Activated T-helper 1 cell treated with anti-CD3 and anti-CD28 coated beads, Interleukin-2, amount 50 U/mL, for 16 hours (primary cell): ENCODE data around the gene TTK.
A peak's percentile ranks its signal among the peaks of the same experiment; 100 is the strongest.

Experiments used
- DNase-seq, 2 donors: peaks; one replicate each; pipeline ENCODE4 v3.0.0-alpha.2; 2020; ENCODE audit warnings: low read depth in 1 of 2, low spot score in 1 of 2

Gene TTK

GRCh38 chr6:80004173-80005072, at the start of gene TTK:
Gene TTK (plus strand): TSS chr6:80004649. CDS start chr6:80005844, 1,195 bp downstream.
- DNase-seq, result peak; percentile 73 to 86

- no peak for DNase-seq
Observed at GRCh38 chr6:79954849-79955248, 49.6 kb upstream of the TTK start.

- no peak for DNase-seq
Observed at GRCh38 chr6:79964607-79965081, 39.8 kb upstream of the TTK start.

DNA sequence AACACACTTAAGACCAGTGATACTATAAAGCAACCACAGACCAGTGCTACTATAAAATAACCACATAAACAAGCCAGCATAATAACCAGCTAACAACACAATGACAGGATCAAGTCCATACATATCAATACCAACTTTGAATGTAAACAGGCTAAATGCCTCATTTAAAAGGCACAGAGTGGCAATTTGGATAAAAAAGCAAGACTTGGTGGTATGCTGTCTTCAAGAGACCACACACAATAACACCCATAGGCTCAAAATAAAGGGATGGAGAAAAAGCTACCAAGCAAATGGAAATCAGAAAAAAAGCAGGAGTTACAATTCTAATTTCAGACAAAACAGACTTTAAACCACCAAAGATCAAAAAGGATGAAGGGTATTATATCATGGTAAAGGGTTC, 37.3 kb upstream of the TTK start:
- no peak for DNase-seq

DNA sequence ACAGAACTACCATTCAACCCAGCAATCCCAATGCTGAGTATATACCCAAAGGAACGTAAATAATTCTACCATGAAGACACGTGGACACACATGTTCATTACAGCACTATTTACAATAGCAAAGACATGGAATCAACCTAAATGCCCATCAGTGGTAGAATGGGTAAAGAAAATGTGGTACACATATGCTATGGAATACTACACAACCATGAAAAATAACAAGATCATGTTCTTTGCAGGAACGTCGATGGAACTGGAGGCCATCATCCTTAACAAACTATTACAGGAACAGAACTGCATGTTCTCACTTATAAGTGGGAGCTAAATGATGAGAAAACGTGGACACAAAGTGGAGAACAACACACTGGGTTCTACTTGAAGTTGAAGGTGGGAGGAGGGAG, 34.7 kb upstream of the TTK start:
- DNase-seq, result no peak

GRCh38 chr6:79971193-79971592, 33.3 kb upstream of the TTK start:
- no peak for DNase-seq

DNA sequence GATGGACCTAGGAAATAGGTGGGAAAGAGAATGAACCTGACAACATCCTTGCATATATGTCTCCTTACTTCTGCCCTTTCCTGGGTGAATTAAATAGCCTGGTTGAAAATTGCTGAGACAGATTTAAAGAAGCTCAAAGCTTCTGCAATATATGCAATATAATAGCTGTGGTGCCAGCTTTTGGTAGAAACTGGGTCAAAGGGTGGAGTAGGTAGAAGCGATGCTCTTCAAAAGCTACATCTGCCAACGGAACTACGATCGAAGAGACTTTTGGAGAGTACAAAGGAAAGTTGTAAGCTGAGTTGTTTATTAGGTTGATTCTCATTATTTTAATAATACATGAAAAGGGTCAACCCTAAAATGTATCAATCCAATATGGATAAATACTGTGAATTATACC, 22.8 kb upstream of the TTK start:
- DNase-seq, result no peak

- DNase-seq, result no peak
Observed at GRCh38 chr6:79984261-79984660, 20.2 kb upstream of the TTK start.

DNA sequence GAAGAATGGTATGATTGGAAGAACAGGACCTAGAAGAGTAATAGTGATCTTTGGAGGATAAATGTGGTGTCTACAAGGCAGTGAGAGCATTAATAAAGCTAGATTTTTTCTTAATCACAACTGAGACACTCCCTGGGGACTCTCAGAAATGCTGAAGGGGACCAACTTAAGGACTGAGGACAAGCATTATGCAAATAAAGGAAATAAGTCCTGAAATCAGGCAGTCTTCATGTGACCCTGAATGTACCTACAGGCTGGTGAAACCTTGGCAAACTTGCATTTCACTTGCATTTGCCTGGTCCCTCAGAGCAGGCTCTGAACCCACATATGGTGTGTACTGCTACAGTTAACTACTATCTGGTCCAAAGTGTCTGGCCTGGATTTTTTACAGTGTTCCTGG, 19.3 kb upstream of the TTK start:
- DNase-seq, result no peak

GRCh38 chr6:79989641-79990040, 14.8 kb upstream of the TTK start:
- no peak for DNase-seq

GRCh38 chr6:79993012-79993910, 11.2 kb upstream of the TTK start:
- no peak for DNase-seq

GRCh38 chr6:79993911-79994309, 10.5 kb upstream of the TTK start:
- DNase-seq, result no peak

GRCh38 chr6:79997728-79998127, 6.7 kb upstream of the TTK start:
- DNase-seq, result no peak

GRCh38 chr6:80001337-80001736, 3.1 kb upstream of the TTK start:
- DNase-seq, result no peak

DNA sequence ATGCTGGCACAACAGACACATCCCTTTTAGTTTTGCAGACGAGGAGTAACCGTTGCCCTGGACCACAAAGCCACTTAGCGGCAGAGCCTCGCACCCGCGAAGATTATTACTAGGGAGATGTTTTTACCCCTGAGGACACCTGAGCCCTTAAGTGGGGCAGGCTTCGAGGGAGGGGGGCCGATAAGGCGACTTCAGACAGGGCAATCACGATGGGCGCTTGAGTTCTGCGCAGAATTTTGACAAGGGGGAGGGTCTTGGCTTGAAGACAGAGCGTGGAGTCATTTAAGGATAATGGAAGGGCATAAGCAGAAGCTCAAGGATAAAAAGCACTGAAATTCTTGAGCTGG, 650 bp upstream of the TTK start:
- no peak for DNase-seq

GRCh38 chr6:80005406-80005805, 957 bp downstream of the TTK start:
- DNase-seq, result no peak

GRCh38 chr6:80006541-80006940, 2.1 kb downstream of the TTK start:
- no peak for DNase-seq

DNA sequence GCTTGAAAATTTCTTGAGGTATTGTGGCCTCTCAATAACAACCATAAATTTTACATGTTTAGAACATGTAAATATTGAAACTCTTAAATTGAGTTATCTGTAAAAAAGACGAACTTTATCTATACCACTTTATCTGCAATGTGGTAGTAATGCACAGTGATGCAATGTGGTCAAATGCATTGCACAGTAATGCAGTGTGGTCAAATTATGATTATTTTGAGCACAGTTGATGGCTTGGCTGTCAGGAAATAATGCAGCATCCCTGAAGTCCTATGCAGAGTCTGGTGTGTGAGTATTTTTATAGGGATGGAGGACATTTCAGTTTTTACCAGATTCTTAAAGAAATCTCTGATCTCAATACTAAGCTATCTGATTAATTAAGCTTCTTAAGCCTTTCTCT, 5.1 kb downstream of the TTK start:
- no peak for DNase-seq

DNA sequence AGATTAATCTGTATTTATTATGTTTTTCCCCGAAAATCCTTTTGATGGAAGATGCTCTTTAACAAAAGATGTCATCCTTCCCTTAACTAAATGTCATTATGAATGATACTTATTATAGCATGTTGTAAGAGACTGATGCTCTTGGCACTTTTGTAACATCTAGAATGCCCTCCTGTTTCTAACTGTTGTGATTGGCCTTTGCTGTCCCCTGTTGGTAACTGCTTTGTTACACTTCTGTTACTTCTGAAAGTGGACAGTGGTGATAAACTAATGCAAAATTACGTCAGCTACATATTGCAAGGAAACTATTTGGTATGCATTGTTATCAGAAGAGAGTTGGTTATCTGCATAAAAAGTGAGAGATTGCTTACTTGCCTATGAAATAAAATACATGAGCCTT, 5.8 kb downstream of the TTK start:
- no peak for DNase-seq

DNA sequence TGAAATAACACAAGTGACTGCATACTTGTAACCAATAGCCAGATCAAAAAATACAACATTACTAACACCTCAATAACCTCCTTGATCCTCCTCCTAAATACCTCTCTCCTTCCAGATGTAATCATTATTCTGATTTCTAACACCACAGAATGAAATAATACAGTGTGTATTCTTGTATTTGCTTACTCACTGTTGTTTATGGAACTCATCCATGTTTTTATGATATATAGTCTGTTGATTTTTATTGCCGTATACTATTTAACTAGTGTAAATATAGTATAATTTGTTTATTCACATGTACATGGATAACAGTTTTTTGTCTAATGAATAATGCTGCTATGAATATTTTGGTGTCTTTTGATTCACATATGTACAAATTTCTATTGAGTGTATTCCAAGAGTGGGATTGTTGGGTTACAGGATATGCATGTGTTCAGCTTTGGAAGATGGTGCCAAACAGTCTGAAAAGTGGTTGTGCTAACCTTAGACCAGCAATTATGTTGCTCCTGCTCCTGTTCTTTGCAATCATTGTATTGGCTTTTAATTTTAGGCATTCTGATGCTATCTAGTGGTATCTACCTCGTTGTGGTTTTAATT, 11.5 kb downstream of the TTK start:
- no peak for DNase-seq

DNA sequence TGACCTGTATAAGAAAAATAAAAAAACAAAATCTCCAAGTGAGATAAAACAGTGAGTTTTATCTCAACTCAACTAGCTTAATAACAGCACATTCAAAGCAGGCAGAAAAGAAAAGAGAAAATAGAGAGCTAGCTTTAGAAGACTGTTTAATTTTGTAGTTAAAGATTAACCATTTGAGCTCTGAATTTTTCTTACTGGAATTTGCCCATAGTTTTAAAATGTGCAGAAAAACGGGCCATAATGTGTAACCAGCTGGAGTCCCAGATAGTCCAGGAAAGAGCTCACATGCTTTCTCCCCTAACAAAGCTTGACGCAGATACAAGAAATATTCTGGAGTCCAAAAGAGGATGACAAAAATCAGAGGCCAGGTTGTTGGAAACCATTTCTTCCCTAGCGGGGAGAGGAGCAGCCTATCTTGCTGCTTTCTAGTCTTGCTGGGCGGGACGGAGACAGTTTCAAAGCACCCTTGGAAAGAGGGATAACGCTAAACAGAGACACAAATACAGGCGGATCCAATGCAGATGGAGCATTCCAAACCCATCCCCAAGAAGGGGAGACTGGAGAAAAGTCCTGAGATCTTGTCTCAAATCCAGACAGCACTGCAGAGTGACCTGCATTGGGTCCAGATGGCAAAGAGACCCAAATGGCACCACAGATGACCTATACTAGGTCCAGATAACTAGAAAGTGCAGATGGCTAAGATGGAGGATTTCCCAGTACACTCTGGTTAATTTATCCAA, 16.1 kb downstream of the TTK start:
- no peak for DNase-seq
